AG04450 (cell line): ENCODE results near the gene UCK2. TPM values are rescaled to one million over a fixed set of nuclear protein-coding genes. Genes with fewer than 3 reads are reported as not detected.

Experiments
- CTCF ChIA-PET: fragments of 300-600, 350-600 bp; formaldehyde crosslinking; extraction: SDS; loops from one replicate; lab custom pipeline; 2022; ENCODE audit warnings: antibody characterized with exemption, inconsistent platforms; lab: Charles Lee
- POLR2A ChIA-PET: fragments of 350-600 bp; formaldehyde crosslinking; extraction: SDS; loops from one replicate; lab custom pipeline; 2021; ENCODE audit warnings: antibody characterized with exemption, inconsistent platforms; lab: Yijun Ruan, JAX
- DNase-seq: peaks from one replicate; pipeline ENCODE4 v3.0.0-alpha.2; 2011; ENCODE audit warnings: low read depth, low spot score
- H3K27ac ChIP-seq: one replicate; pipeline ENCODE4 v1.5.1; 2012; ENCODE audit warnings: low read depth, low read length, control low read depth
- H3K27me3 ChIP-seq: one replicate; pipeline ENCODE4 v1.6.0; 2012; ENCODE audit warnings: low read length; ENCODE audit not compliant: control insufficient read depth, insufficient read depth
- H3K4me3 ChIP-seq: 2 replicates; pipeline ENCODE4 v1.5.1; 2011; ENCODE audit warnings: mild to moderate bottlenecking, low read depth, low read length, control low read depth
- H3K9me3 ChIP-seq: 2 replicates; pipeline ENCODE4 v1.5.1; 2012; ENCODE audit warnings: low read length; ENCODE audit not compliant: control insufficient read depth, insufficient read depth
- polyA plus RNA-seq: library from polyadenylated mRNA; depleted of rRNA; stranded (reverse); fragments of >200 nt; gene quantifications from 2 replicates; pipeline ENCODE4 v1.2.3, GENCODE V29; 2011
- TF ChIP-seq, protein P1 (sequence below): IDR thresholded peaks from 2 replicates; pipeline ENCODE4 v1.5.1; 2011; ENCODE audit warnings: low read depth, low read length, control low read depth, inconsistent platforms

Gene UCK2
- polyA plus RNA-seq, 1 experiment, result 52.7 TPM

DNA sequence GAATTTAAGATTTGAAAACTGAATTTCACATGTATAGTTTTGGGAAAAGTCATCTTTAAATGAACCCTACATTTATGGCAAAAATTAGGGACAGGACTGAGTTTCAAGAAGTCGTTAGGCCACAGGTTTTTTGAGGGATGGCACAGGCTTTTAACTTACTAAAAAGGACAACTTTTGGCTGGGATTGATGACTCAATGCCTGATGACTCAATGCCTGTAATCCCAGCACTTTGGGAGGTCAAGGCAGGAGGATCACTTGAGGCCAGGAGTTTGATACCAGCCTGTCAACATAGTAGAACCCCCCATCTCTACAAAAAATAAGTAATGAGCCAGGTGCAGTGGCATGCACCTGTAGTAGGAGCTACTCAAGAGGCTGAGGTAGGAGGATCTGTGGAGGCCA, 15.9 kb downstream of the UCK2 start:
- TF ChIP-seq, protein P1, sequence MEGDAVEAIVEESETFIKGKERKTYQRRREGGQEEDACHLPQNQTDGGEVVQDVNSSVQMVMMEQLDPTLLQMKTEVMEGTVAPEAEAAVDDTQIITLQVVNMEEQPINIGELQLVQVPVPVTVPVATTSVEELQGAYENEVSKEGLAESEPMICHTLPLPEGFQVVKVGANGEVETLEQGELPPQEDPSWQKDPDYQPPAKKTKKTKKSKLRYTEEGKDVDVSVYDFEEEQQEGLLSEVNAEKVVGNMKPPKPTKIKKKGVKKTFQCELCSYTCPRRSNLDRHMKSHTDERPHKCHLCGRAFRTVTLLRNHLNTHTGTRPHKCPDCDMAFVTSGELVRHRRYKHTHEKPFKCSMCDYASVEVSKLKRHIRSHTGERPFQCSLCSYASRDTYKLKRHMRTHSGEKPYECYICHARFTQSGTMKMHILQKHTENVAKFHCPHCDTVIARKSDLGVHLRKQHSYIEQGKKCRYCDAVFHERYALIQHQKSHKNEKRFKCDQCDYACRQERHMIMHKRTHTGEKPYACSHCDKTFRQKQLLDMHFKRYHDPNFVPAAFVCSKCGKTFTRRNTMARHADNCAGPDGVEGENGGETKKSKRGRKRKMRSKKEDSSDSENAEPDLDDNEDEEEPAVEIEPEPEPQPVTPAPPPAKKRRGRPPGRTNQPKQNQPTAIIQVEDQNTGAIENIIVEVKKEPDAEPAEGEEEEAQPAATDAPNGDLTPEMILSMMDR, result no peak
- ChIA-PET POLR2A (no interaction called here), CTCF (no interaction called here)
- DNase-seq, result no peak
- Histone ChIP-seq H3K27ac (no peak overlapping the region), H3K9me3 (no peaks in the 10 kb centered on the region), H3K27me3 (no peaks in the 10 kb centered on the region), H3K4me3 (no peak overlapping the region)

DNA sequence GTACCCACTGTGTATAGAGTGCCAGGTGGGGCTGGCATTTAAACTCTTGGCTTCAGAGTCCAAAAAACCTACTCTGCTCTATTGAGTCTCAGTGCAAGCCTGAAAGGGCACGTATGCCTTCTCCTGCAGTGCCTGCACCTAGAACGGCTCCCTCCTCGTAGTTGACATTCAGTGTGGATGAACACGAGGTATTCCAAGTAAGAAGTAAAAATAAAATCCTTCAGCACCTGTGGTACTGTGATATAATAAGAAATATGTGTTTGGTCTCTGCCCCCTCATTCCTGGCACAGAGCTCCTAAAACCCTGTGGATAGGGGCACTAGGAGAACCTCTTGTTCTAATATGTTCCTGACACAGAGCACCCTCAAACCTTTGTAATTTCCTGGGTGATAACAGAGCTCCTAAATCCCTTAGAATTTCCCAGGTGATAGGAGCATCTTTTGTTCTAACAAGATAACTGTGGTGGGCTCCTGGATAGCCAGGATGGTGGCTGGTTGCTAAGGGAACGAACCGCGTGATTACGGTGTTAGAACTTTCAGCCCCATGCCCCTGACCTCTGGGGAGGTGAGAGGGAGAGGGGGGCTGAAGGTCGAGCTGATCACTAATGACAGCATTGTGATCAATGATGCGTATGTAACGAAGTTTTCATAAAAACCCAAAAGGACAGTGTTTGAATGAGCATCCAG, 16.8 kb downstream of the UCK2 start:
- no peak for DNase-seq
- Histone ChIP-seq H3K27me3 (no peaks in the 10 kb centered on the region), H3K27ac (no peak overlapping the region), H3K9me3 (no peaks in the 10 kb centered on the region), H3K4me3 (no peak overlapping the region)
- TF ChIP-seq, protein P1, result no peak
- ChIA-PET CTCF (interaction anchor here (1.1 kb wide), 1 partner anchor 35 kb away, joined by 3 read pairs; no protein-coding TSS in a partner anchor), POLR2A (interaction anchor here (1.6 kb wide), 1 partner anchor 75 kb away, joined by 3 read pairs; the partner anchor contains the start of gene TMCO1)

DNA sequence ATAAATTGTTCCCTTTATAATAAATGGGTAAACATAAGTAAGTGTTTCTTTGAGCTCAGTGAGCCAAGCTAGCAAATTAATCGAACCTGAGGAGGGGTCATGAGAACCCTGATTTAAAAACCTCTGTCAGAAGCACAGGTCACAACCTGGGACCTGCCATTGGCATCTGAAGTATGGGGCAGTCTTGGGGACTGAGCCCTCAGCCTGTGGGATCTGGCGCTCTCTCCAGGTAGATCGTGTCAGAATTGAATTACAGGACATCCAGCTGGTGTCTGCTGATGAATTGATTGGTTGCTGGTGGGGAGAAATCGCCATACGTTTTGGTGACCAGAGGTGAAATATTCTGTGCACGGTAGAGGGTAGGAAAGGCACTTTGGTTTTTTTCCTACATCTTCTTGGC, 17.5 kb downstream of the UCK2 start:
- Histone ChIP-seq H3K27me3 (no peaks in the 10 kb centered on the region), H3K9me3 (no peaks in the 10 kb centered on the region), H3K27ac (no peak overlapping the region), H3K4me3 (no peak overlapping the region)
- no peak for DNase-seq
- POLR2A ChIA-PET, result interaction anchor here (1.6 kb wide), 1 partner anchor 76 kb away, joined by 3 read pairs; the partner anchor contains the start of gene TMCO1
- TF ChIP-seq, protein P1, result no peak
- CTCF ChIA-PET, result interaction anchor here (1.1 to 1.2 kb wide), 2 partner anchors 36 to 69 kb away, joined by 3 read pairs; no protein-coding TSS in a partner anchor

DNA sequence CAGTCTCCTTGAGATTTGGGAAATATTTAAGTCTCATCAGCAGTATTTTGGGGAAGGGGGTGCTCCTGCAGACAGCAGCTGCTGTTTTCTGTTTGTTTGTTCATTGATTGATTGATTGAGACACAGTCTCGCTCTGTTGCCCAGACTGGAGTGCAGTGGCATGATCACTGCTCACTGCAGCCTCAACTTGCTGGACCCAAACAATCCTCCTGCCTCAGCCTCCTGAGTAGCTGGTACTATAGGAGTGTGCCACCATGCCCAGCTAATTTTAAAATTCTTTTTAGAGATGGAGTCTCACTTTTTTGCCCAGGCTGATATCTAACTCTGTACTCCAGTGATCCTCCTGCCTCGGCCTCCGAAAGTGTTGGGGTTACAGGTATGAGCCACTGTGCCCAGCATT, 18.2 kb downstream of the UCK2 start:
- ChIA-PET POLR2A (interaction anchor here (1.6 kb wide), 1 partner anchor 77 kb away, joined by 3 read pairs; the partner anchor contains the start of gene TMCO1), CTCF (interaction anchor here (1.2 kb wide), 1 partner anchor 68 kb away, joined by 3 read pairs; no protein-coding TSS in a partner anchor)
- Histone ChIP-seq H3K4me3 (no peak overlapping the region), H3K27ac (no peak overlapping the region), H3K9me3 (no peaks in the 10 kb centered on the region), H3K27me3 (no peaks in the 10 kb centered on the region)
- TF ChIP-seq, protein P1, result no peak
- no peak for DNase-seq

DNA sequence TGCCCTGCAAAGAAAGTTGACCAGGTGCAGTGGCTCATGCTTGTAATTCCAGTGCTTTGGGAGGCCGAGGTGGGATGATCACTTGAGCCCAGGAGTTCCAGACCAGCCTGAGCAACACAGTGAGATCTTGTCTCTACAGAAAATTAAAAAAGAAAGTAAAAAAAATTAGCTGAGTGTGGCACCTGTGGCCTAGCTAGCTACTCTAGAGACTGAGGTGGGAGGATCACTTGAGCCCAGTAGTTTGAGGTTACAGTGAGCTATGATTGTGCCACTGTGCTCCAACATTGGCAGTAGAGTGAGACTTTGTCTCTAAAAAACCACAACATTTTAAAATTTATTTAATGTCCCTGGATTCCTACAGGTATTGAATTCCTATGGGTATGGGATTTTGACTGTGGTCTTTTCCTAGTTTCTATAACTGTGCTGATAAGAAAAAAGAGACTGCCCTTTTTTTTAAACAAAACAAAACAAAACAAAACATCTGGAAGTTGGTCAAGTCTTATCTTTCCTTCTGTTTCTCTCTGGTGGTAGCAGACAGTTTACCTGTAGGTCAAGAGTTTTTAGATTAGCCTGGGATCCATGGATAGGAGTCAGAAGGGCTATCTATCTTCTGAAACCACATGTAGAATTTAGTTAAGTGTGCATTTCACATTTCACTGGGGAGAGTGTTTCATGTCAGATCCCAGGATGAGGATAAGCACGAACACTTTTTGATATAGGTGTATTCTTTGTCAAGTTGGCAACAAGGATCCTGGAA, 18.8 kb downstream of the UCK2 start:
- ChIA-PET CTCF (interaction anchor here (1.2 kb wide), 1 partner anchor 68 kb away, joined by 3 read pairs; no protein-coding TSS in a partner anchor), POLR2A (interaction anchor here (1.6 kb wide), 1 partner anchor 77 kb away, joined by 3 read pairs; the partner anchor contains the start of gene TMCO1)
- TF ChIP-seq, protein P1, result no peak

More for the DNA sequence above, 18.8 kb downstream of the UCK2 start:
- H3K27ac ChIP-seq, result no peak overlapping the region
- H3K4me3 ChIP-seq, result no peak overlapping the region
- H3K9me3 ChIP-seq, result no peaks in the 10 kb centered on the region
- H3K27me3 ChIP-seq, result no peaks in the 10 kb centered on the region
- DNase-seq, result no peak
